Measurements from ENCODE around the gene CCNE1.

The CCNE1 gene

DNA sequence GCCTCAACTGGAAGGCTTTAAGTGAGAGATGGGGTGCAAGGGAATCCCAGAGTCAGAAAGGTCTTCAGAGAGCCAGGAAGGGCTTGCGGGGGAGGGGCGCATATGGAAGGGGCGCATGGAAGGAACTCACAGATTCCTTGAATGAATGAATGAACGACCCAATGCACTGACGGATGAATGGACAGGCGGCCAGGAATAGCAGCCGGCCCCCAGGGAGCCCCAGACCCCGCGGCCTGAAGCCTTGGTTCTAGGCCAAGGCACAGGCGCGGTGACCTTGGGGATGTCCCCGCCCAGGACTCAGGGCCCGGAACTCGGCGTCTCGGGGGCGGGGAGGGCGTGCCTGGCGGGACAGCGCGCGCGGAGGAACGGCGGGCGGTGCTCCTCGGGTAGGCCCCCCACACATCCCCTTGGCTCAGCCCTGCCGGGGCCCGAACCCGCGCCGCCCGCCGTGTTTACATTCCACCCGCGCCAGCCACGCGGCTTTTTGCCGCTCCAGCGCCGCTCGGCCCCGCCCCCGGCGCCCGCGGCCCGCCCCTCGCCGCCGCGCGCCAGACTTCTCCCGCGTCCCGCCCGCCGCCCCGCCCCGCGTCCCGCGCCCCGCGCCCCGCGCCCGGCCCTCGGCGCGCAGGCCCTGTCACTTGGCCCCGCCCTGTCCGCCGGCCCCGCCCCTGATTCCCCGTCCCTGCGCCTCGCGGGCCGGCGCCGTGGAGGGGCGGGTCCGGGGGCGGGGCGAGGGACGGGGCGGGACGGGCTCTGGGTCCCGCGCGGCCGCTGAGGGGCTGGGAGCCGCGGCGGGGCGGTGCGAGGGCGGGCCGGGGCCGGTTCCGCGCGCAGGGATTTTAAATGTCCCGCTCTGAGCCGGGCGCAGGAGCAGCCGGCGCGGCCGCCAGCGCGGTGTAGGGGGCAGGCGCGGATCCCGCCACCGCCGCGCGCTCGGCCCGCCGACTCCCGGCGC is at the start of gene CCNE1:
Gene CCNE1 (plus strand): TSS at position 867 of the 955 bp plus-strand sequence. CDS start 565 bp downstream, outside the sequence.
- DNase-seq = peak; percentile 62

DNA sequence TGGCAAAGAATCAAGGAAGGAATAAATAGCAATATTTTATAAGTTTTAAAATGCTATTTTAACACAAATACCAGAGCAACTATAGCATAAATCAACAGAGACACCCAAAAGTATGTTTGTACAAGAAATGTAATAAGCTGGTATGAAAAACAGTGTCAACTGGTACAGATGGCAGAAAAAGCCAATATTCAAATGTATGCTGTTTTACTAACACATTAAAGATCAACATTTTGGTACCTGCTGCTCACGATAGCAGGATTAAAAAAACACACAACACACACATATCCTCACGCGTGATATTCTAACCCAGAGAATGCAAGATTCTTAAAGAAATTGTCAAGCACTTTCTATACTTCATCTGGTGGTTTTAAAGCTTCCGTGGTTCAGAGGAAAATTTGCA is 48.6 kb upstream of the CCNE1 start:
- DNase-seq = no peak

DNA sequence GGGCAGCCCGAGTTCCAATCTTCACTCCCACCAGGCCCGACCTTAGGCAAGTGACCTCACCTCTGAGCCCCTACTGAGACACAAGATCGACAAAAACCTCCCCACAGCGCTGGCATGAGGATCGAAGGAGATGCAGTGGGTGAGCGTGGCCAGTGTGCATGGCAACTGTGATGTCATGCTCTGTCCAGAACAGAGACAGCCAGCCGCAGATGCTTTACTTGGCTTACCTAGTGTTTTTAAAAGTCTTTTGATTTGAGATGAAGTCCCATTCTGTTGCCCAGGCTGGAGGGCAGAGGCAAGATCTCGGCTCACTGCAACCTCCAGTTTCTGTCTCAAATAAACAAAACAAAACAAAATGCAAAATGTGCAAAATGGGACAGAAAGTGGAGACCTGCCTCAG is 47.4 kb upstream of the CCNE1 start:
- DNase-seq = no peak

DNA sequence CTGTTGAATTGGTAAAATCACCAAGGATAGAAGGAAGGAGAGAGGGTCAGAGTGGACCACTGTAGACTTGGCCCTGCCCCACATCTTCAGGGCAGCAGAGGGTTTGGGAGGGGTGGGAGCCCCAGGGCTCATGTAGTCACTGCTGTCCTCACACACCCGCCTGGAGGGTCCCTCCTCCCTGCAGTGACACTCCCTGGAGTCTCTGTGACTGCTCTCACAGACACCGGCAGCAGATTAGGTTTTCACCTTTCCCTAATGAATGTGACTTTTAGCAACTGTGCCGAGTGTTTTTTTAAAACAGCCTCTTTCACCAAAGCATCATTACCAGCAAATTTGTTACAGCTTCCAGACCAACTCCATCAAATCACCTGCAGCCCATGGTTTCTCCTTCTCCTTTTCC is 45.7 kb upstream of the CCNE1 start:
- DNase-seq = no peak

DNA sequence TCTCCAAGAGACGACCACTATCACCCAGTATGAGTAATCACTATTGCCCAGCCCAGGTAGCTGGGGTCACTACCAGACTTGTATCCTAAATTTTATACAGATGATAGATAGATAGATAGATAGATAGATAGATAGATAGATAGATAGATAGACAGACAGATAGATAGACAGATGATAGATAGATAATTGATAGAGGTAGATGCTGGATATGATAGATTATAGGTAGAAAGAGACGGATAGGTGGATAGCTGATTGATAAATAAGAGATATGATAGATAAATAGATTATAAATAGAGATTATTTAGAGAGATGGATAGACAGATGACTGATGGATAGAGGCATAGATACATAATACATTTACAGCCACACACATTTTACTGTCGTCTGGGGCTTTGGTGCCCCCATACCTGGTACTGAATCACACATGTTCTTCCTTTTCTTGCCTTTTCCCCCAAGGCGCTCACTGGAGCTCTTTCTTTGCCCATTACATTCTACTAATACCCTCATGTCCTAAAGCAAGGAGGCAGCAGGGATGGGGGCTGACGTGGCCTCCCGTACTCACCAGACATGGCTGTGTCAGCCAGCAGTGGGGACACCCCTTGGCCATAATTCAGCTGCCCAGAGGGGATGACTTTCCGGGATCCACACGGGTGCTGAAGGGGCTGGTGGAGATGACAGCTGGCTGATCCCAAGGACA is 44.6 kb upstream of the CCNE1 start:
- DNase-seq = no peak

DNA sequence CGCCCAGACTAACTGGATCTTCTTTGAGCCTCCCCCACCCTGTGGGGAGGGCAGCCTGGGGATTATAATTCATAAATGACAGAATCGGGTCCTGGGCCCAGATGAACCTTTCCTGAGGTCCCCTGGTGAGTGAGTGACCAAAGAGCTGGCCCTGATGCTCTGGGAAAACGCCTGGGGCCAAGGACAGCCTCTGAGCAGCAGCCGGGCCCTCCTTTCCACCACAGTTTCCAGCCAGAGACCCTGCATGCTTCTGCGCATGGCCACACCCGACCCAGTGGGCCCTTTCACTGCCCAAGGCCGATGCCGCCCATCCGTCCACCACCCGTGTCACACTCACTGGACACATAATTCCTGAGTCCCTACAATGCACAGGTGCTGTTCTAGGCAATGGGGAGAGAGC is 43.6 kb upstream of the CCNE1 start:
- DNase-seq = no peak

DNA sequence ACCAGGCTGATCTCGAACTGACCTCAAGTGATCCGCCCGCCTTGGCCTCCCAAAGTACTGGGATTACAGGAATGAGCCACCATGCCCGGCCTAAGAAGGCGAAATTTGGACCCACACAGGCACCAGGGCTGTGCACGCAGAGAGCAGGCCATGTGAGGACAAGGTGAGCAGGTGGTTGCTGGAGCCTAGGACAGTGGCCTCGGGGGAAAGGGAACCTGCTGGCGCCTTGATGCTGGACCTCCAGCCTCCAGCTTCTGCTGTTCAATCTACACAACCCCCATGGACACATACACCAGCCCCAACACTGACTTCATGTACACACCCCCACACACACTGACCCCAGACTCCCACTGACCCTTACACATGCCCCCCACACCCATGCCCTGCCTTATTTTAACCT is 41.8 kb upstream of the CCNE1 start:
- DNase-seq = no peak

DNA sequence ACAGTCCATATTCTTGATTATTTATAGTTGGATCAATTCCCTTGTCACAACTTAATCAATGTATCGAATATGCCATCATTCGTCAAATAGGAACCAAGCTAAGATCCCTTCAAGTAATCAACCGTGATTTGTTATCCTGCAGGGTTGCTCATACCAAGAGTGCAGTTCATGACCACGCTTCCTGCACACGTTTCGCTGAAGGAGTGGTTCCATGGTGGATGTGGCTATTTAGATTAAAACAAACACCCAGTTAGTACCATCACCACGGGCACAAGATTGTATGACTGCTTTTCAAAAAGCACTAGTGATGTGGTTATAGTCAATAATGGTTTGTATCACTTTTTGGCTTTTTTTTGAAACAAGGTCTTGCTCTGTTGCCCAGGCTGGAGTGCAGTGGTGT is 41.1 kb upstream of the CCNE1 start:
- DNase-seq = no peak

DNA sequence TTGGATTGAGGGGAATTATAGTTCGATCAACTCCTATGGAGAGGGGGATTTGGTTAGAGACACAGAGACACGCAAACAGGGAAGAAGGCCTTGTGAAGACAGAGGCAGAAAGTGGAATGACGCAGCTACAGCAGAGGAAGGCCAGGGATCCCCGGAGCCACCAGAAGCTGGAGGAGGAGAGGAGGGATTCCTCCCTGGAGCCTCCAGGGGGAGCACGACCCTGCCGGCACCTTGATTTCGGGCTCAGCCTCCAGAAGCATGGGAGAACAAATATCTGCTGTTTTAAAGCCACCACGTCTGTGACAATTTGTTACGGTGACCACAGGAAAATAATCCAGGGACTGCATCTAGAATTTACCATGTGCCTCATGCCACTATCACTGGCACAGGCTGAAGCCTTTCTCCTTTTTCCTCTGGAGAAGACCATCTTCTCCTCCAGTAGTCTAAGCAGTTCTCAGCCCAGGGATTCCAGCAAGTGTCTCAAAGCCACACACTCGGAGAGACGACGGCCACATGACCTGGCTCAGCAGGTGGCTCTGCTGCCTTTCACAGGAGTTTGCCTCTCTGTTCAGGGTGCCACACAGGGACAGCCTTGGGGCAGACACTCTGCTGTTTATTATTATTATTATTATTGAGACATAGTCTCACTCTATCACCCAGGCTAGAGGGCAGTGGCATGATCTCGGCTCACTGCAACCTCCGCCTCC is 39.9 kb upstream of the CCNE1 start:
- no peak for DNase-seq

DNA sequence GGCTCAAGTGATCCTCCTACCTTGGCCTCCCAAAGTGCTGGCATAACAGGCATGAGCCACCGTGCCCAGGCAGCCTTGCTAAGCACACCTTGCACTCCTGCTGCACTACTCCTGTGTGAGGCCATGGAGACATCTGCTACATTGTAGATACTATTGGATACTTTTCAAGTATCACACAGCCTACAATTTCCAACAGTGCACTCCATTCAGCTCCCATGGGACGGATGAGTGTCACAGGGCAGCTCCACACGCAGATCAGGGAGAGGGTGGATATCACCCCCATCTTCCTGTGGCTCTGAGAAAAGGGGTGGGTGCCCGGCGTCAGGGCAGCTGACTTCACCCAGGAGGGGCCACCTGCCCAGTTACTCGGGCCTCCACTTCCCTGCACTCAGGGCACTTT is 39.1 kb upstream of the CCNE1 start:
- no peak for DNase-seq

DNA sequence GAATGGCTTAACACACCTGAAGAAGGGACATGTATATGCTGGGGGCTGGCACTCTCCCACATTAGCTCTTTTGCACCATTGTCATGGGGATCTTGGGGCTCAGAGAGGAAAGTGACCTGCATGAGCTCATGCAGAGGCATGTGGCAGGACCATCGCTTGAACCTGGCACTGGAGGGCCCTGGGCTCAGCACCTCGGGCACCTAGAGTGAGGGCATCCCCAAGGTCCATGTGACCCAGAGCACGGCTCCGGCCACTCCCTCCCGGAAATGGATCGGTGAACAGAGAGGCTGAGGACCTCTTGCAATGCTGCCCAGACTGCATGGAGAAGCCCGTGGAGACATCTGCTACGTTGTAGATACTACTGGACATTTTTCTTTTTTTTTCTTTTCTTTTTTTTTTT is 38.6 kb upstream of the CCNE1 start:
- DNase-seq = no peak

DNA sequence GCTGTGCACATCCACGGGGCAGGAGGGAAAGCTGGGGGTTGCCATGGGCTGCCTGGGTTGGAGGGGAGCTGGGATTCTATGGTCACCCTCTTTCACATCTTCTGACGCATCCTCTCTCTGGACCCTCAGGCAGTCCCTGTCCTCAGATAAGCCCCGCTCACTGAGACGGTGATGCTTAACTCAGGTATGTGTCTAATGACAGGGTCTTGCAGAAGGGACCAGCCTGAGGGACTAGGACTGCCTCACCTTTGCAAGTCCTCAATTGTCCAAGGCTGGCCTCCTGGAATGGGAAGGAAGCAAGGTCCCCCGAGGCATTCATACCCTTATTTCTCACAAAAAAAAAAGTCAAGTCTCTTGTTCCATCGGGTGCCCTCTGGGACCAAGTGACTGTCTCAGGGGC is 37.7 kb upstream of the CCNE1 start:
- no peak for DNase-seq

DNA sequence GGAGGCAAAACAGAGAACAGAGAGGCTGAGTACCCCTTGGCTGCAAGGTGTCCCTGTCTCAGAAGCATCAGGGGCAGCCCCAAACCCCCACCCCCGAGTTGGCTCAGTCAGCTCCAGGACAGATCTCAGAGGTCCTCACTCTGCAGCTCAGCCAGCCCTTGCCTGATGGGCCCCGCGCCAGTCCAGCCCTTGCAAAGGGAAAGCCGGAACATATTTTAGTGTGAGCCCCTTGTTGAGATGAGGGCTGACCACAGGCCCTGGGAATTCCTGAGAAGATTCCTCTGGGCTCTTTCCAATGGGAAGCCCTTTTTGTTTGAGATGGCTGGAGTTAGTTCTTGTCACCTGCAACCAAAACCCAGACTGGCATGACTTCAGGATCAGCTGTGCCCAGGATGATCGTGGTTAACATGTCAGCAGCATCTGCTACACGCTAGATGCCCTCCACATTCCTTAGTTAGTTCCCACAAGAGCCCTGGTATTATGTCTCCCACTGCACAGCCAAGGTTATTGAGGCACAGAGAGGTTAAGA is 33.9 kb upstream of the CCNE1 start:
- DNase-seq = no peak

DNA sequence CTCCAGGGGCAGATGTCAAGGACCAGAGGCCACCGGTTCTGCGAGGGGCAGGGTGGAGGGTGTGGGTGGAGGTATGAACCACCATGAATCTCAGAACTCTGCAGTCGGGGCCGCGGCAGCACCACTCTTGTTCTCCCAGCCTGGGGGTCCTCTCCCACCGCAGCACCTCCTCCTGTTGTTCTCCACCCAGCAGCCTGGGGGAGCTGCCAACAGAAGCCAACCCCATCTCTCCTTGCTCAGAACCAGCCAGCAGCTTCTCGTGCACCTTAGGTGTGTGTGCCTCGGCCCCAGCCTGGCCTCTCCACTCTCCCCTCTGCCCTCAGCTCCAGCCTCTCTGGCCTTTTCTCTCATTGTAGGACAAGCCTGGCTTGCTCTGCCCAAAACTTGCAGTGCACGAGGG is 31.9 kb upstream of the CCNE1 start:
- DNase-seq = no peak

DNA sequence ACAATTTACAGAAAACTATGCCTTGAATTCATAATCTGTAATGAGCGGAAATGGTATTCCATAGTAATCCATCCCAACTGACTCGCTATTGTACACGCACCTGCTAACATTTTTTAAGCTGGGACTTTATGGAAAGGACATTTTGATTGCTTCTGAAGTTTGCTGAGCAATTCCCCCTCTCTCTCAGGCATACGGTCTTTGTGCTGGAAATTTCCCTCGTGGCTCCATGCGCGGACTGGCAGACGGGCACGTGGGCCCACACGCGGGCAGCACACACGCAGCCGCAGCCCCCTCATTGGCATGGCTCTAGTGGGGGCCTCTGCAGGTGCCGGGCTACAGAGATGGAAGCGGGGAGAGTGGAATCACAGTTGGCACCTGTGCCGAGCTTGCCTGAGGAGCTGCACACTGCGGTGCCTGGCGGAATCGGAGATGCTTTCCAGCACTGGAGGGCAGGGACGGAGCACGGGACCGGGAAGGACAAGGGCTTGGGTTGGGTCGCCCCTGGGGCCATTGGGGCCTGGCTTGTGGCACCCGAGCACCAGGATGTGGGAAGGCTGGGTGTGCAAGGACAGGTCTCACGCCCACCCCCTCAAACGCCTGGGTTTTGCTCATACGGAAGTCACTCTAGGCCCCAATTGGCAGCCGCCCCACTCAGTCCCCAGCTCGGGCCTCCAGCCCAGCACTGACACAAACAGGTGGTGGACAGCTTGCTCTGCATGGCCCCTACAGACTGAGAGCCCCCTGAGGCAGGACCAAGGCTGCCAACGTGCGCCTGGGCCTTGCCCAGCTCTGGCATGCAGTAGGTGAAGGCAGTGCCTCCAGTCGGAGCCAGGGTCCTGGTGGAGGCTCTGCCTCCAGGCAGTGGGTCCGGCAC is 30.2 kb upstream of the CCNE1 start:
- DNase-seq = no peak

DNA sequence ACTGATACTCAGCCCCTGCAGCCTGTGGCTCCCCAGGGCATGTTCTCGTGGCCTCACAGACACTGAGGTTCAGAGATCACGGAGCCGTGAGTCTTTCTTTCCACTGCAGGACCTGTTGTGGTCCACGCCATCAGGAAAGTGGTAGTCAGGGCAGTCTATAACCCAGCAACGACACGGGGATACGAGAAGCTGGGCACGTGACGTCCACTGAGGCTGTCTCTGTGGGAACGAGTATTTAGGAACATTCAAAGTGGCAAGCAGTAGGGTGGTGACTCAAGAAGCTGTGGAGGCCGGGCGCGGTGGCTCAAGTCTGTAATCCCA is 29.6 kb upstream of the CCNE1 start:
- no peak for DNase-seq

DNA sequence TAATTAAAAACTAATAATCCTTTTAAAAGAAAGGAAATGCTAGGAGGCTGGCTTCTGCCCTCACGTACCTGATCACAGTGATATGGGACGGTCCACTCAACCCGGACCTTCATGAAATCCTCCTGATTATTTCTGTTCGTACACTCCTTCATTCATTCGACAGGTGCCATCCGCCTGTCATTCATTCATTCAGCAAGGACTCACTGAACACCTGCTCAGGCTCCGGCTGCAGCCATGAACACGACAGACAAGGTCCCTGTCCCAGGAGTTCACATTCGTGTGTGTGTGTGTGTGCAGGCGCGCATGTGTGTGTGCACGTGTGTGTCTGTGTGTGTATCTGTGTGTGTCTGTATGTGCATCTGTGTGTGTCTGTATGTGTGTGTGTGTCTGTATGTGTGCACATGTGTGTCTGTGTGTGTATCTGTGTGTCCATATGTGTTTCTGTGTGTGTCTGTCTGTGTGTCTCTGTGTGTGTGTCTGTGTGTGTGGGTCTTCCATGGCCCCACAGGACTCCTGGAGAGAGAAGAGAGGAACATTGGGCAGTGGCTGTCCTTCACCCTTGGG is 28.1 kb upstream of the CCNE1 start:
- no peak for DNase-seq

DNA sequence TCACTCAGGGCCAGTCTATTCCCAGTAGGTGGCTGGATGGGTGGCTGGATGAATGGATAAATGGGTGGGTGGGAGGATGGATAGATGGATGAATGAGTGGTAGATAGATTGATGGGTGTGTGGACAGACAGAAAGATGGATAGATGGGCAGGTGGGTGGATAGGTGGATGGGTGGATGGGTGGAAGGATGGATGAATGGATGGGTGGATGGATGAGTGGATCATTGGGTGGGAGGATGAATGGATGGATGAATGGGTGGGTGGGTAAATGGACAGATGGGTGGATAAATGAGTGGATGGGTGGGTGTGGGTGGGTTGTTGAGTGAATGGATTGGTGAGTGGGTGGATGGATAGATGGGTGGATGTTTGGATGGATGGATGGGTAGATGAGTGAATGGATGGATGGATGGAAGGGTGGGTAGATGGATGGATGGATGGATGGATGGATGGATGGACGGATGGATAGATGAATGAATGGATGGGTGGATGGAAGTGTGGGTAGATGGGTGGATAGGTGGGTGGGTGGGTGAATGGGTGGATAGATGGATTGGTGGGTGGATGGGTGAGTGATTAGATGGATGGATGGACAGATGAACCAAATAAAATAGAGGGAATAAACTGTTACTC is 27.1 kb upstream of the CCNE1 start:
- DNase-seq = no peak

DNA sequence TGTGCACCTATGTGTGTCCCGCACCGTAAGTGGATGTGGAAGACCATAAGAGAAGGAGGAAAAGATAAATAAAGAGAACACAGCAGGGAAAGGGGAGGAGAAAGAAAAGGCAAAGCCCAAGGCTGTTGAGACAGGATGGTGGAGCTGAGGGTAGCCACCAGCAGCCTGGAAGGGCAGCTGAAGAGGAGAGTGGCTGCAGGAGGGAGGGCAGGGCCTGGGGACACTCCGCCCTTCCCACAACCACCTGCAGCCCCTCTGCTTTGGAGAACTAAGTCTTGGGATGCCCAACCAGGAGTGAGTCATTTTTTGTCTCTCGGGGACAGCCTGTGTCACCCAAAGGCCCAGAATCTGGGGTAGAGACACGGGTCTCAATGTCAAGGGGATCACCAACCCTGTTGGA is 26.4 kb upstream of the CCNE1 start:
- no peak for DNase-seq

DNA sequence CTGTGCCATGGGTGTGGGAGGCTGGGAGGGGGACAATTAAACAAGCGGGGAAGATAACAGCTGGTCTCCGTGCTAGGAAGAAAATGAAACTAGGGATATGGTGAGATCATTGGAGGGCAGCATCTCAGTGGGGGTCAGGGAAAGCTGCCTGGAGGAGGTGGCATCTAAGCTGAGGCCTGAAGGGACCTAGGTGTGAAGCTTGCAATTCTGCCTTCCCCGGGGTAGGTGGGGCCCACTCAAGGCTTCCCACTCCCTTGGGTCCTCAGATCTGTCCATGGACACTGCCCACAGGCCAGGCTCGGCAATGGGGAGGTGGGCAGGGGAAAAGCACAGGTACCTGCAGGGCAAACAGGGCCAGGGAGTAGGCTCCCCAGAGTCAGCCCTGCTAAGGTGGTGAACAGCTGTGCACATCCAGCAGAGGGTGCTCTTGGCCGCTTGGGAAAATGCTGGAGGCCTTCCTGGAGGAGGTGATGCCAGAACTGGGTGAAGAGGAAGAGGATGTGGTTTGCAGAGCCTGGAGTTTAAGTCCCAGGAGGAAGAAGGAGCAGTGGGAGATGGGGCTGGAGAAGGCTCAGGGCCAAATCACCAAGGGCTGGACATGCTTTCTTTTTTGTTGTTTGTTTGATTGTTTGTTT is 25.7 kb upstream of the CCNE1 start:
- no peak for DNase-seq

DNA sequence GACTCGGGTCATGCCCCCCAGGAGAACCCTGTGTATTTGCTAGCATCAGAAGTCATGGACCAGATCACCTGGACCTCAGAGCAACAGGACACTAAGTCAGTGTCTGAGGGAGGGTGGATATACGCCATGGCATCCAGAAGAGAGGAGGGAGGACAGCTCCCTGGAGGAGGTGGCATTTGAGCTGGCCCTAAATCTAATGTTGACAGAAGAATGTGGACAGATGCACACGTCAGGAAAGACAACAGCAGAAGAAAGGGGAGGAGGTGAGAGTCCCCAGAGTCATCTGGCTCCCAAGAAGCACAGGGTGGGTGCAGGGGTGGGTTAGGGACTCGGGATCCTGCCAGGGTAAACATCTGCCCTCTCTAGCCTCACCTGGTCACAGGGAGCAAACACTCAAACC is 24.5 kb upstream of the CCNE1 start:
- DNase-seq = no peak
